Mesenchymal stem cell (in vitro differentiated cells and primary cell): Measurements from ENCODE around the gene GART.

Experiments used
- DNase-seq: peaks from one replicate; pipeline ENCODE4 v3.0.0-alpha.2; 2013
- H2AFZ ChIP-seq: one replicate; pipeline ENCODE4 v1.6.1; 2013; ENCODE audit warnings: low read depth, mild to moderate bottlenecking, control low read depth, inconsistent platforms, low read length, moderate library complexity
- H2AK5ac ChIP-seq: 2 replicates; pipeline ENCODE4 v1.6.1; 2013; ENCODE audit warnings: low read length, moderate library complexity, mild to moderate bottlenecking, inconsistent platforms; ENCODE audit not compliant: severe bottlenecking
- H2BK120ac ChIP-seq: one replicate; pipeline ENCODE4 v1.6.1; 2013; ENCODE audit warnings: low read depth, mild to moderate bottlenecking, inconsistent platforms, low read length, moderate library complexity
- H2BK12ac ChIP-seq, 2 experiments: one replicate each; pipeline ENCODE4 v1.6.1; 2013; ENCODE audit warnings: inconsistent platforms in 2 of 2, low read length in 2 of 2, mild to moderate bottlenecking in 2 of 2, moderate library complexity in 2 of 2, control low read depth in 1 of 2
- H2BK15ac ChIP-seq: one replicate; pipeline ENCODE4 v1.6.1; 2013; ENCODE audit warnings: mild to moderate bottlenecking, low read depth, inconsistent platforms; ENCODE audit not compliant: poor library complexity, severe bottlenecking
- H2BK5ac ChIP-seq: 2 replicates; pipeline ENCODE4 v1.6.1; 2013; ENCODE audit warnings: low read depth, mild to moderate bottlenecking, low read length, control low read depth, inconsistent platforms; ENCODE audit not compliant: poor library complexity, severe bottlenecking
- H3K14ac ChIP-seq, 2 experiments: one replicate each; pipeline ENCODE4 v1.6.1; 2013; ENCODE audit warnings: inconsistent platforms in 2 of 2, low read length in 2 of 2, control low read depth in 1 of 2, mild to moderate bottlenecking in 1 of 2, moderate library complexity in 1 of 2
- H3K18ac ChIP-seq, 2 experiments: one replicate each; pipeline ENCODE4 v1.6.1; 2013; ENCODE audit warnings: inconsistent platforms in 2 of 2, low read length in 2 of 2, control low read depth in 1 of 2, low read depth in 1 of 2, mild to moderate bottlenecking in 1 of 2
- H3K23ac ChIP-seq, 2 experiments: one replicate each; pipeline ENCODE4 v1.6.1; 2013; ENCODE audit warnings: inconsistent platforms in 2 of 2, low read length in 2 of 2, mild to moderate bottlenecking in 2 of 2, moderate library complexity in 2 of 2, control low read depth in 1 of 2
- H3K27ac ChIP-seq: 2 replicates; pipeline ENCODE4 v1.5.1; 2013; ENCODE audit warnings: mild to moderate bottlenecking, moderate library complexity, low read length, control low read depth, inconsistent platforms; ENCODE audit not compliant: poor library complexity, severe bottlenecking
- H3K27me3 ChIP-seq, 2 experiments: 2 replicates each; pipeline versions ENCODE4 v1.6.1 to v1.7.0; 2013; ENCODE audit warnings: low read length in 2 of 2, mild to moderate bottlenecking in 2 of 2, moderate library complexity in 2 of 2, control low read depth in 1 of 2, inconsistent platforms in 1 of 2; ENCODE audit not compliant: control insufficient read depth in 1 of 2, insufficient read depth in 1 of 2
- H3K36me3 ChIP-seq, 2 experiments: 2 replicates each; pipeline versions ENCODE4 v1.6.1 to v1.7.0; 2013; ENCODE audit warnings: low read length in 2 of 2, control low read depth in 1 of 2, inconsistent platforms in 1 of 2, low read depth in 1 of 2, mild to moderate bottlenecking in 1 of 2; ENCODE audit not compliant: insufficient read depth in 2 of 2, control insufficient read depth in 1 of 2
- H3K4ac ChIP-seq, 2 experiments: one replicate each; pipeline ENCODE4 v1.6.1; 2013; ENCODE audit warnings: inconsistent platforms in 2 of 2, low read length in 2 of 2, mild to moderate bottlenecking in 2 of 2, moderate library complexity in 2 of 2, control low read depth in 1 of 2, low read depth in 1 of 2
- H3K4me1 ChIP-seq: 2 replicates; pipeline ENCODE4 v1.6.1; 2013; ENCODE audit warnings: low read depth, low read length, control low read depth; ENCODE audit not compliant: control insufficient read depth, insufficient read depth
- H3K4me2 ChIP-seq: 2 replicates; pipeline ENCODE4 v1.6.1; 2013; ENCODE audit warnings: low read length, mild to moderate bottlenecking, inconsistent platforms; ENCODE audit not compliant: poor library complexity, severe bottlenecking
- H3K4me3 ChIP-seq, 2 experiments: 2 replicates each; pipeline versions ENCODE4 v1.5.1 to v1.7.0; 2013; ENCODE audit warnings: low read length in 2 of 2, mild to moderate bottlenecking in 2 of 2, control low read depth in 1 of 2, low read depth in 1 of 2; ENCODE audit not compliant: insufficient read depth in 1 of 2
- H3K79me1 ChIP-seq: replicated peaks from 2 replicates; pipeline ENCODE4 v1.6.1; 2013; ENCODE audit warnings: mild to moderate bottlenecking, control low read depth, low read length, inconsistent platforms; ENCODE audit not compliant: poor library complexity, severe bottlenecking
- H3K9ac ChIP-seq: 2 replicates; pipeline ENCODE4 v1.7.0; 2013; ENCODE audit warnings: mild to moderate bottlenecking, low read length, moderate library complexity
- H3K9me3 ChIP-seq: 2 replicates; pipeline ENCODE4 v1.7.0; 2013; ENCODE audit warnings: mild to moderate bottlenecking, low read length; ENCODE audit not compliant: control insufficient read depth
- H4K8ac ChIP-seq: one replicate; pipeline ENCODE4 v1.6.1; 2013; ENCODE audit warnings: inconsistent platforms, mild to moderate bottlenecking, low read length, moderate library complexity
- H4K91ac ChIP-seq: one replicate; pipeline ENCODE4 v1.6.1; 2013; ENCODE audit warnings: mild to moderate bottlenecking, low read length, inconsistent platforms
- WGBS: methylation state at CpG from one replicate; pipeline ENCODE4 v1.1.7; 2013; ENCODE audit warnings: mixed read lengths; 5-methylcytosine and 5-hydroxymethylcytosine counted together

Gene GART

GRCh38 chr21:33531007-33531406, 10.9 kb downstream of the GART start:
- H4K91ac ChIP-seq: no peak overlapping the region
- H3K18ac ChIP-seq: no peak overlapping the region
- H2BK5ac ChIP-seq: no peak overlapping the region
- H3K79me1 ChIP-seq: peaks cover 21% of the 10 kb centered on the region
- no peak overlapping the region for H2BK120ac ChIP-seq
- H3K36me3 ChIP-seq: peaks cover 42 to 97% of the 10 kb centered on the region in 2 experiments
- H2BK12ac ChIP-seq: no peak overlapping the region
- DNase-seq: no peak
- no peak overlapping the region for H2AFZ ChIP-seq
- H3K4ac ChIP-seq: no peak overlapping the region
- no peak overlapping the region for H3K4me2 ChIP-seq
- H3K9ac ChIP-seq: no peak overlapping the region
- H2AK5ac ChIP-seq: no peak overlapping the region
- H4K8ac ChIP-seq: no peak overlapping the region
- WGBS: no CpG with 5 or more reads among the region's 3 CpGs
- H3K4me3 ChIP-seq: no peak overlapping the region
- H3K14ac ChIP-seq: no peak overlapping the region
- no peaks in the 10 kb centered on the region for H3K4me1 ChIP-seq
- no peaks in the 10 kb centered on the region for H3K27me3 ChIP-seq
- H2BK15ac ChIP-seq: no peak overlapping the region
- no peaks in the 10 kb centered on the region for H3K9me3 ChIP-seq
- no peak overlapping the region for H3K23ac ChIP-seq
- H3K27ac ChIP-seq: no peak overlapping the region

- 100% methylated on average over 1 of the region's 1 CpG for WGBS
- H3K4me1 ChIP-seq: no peaks in the 10 kb centered on the region
- H4K91ac ChIP-seq: no peak overlapping the region
- H2AFZ ChIP-seq: no peak overlapping the region
- H2AK5ac ChIP-seq: no peak overlapping the region
- no peaks in the 10 kb centered on the region for H3K9me3 ChIP-seq
- no peak overlapping the region for H3K9ac ChIP-seq
- H2BK15ac ChIP-seq: no peak overlapping the region
- H2BK5ac ChIP-seq: no peak overlapping the region
- no peak overlapping the region for H3K27ac ChIP-seq
- H3K18ac ChIP-seq: no peak overlapping the region
- H2BK12ac ChIP-seq: no peak overlapping the region
- H2BK120ac ChIP-seq: no peak overlapping the region
- no peak overlapping the region for H3K4me2 ChIP-seq
- H3K4ac ChIP-seq: no peak overlapping the region
- H3K27me3 ChIP-seq: no peaks in the 10 kb centered on the region
- peaks cover 29 to 77% of the 10 kb centered on the region in 2 experiments for H3K36me3 ChIP-seq
- no peak overlapping the region for H3K14ac ChIP-seq
- H3K23ac ChIP-seq: no peak overlapping the region
- no peak overlapping the region for H4K8ac ChIP-seq
- no peak overlapping the region for H3K4me3 ChIP-seq
- H3K79me1 ChIP-seq: peaks cover 3% of the 10 kb centered on the region
- DNase-seq: no peak
These were observed 19.0 kb downstream of the GART start for GRCh38 chr21:33522953-33523349.

- Histone ChIP-seq H2AFZ (no peak overlapping the region), H2BK12ac (no peak overlapping the region), H2BK15ac (no peak overlapping the region), H4K91ac (no peak overlapping the region), H3K4me2 (no peak overlapping the region), H3K27ac (no peak overlapping the region), H2AK5ac (no peak overlapping the region), H2BK5ac (no peak overlapping the region), H3K4me1 (no peaks in the 10 kb centered on the region), H3K27me3 (no peaks in the 10 kb centered on the region), H3K23ac (no peak overlapping the region), H3K9ac (no peak overlapping the region), H2BK120ac (no peak overlapping the region), H3K18ac (no peak overlapping the region), H3K14ac (no peak overlapping the region), H3K4me3 (no peak overlapping the region), H4K8ac (no peak overlapping the region), H3K9me3 (no peaks in the 10 kb centered on the region), H3K4ac (no peak overlapping the region), H3K79me1 (peaks cover 3% of the 10 kb centered on the region), H3K36me3 (peaks cover 26 to 77% of the 10 kb centered on the region in 2 experiments)
- no peak for DNase-seq
- 100% methylated on average over 1 of the region's 5 CpGs for WGBS
These were observed 19.5 kb downstream of the GART start for GRCh38 chr21:33522297-33522952.

GRCh38 chr21:33518899-33519298, 23.0 kb downstream of the GART start:
- no peak overlapping the region for H4K91ac ChIP-seq
- H3K23ac ChIP-seq: no peak overlapping the region
- H3K27me3 ChIP-seq: no peaks in the 10 kb centered on the region
- no peaks in the 10 kb centered on the region for H3K4me1 ChIP-seq
- H2BK15ac ChIP-seq: no peak overlapping the region
- H3K14ac ChIP-seq: no peak overlapping the region
- H2AK5ac ChIP-seq: no peak overlapping the region
- no peak overlapping the region for H3K4me2 ChIP-seq
- H3K4ac ChIP-seq: no peak overlapping the region
- WGBS: 98% methylated on average over 4 of the region's 4 CpGs
- H3K27ac ChIP-seq: no peak overlapping the region
- no peak overlapping the region for H2AFZ ChIP-seq
- H3K4me3 ChIP-seq: no peak overlapping the region
- no peak overlapping the region for H2BK12ac ChIP-seq
- H3K18ac ChIP-seq: no peak overlapping the region
- H3K9me3 ChIP-seq: no peaks in the 10 kb centered on the region
- H2BK5ac ChIP-seq: no peak overlapping the region
- H3K9ac ChIP-seq: no peak overlapping the region
- no peak overlapping the region for H4K8ac ChIP-seq
- DNase-seq: no peak
- peaks cover 22 to 78% of the 10 kb centered on the region in 2 experiments for H3K36me3 ChIP-seq
- H3K79me1 ChIP-seq: peaks cover 4% of the 10 kb centered on the region
- H2BK120ac ChIP-seq: no peak overlapping the region
